CD4-positive, CD25-positive, alpha-beta regulatory T cell (primary cell): ENCODE measurements around the gene GLCE. TPM values are rescaled to one million over a fixed set of nuclear protein-coding genes. Genes with fewer than 3 reads are reported as not detected.

Experiments
- ATAC-seq, 2 donors: fragments of 150-1000 bp; cut with Tn5 transposase; one replicate each; pipeline ENCODE4 v1.10.0; 2021; ENCODE audit warnings: low read depth in 2 of 2, moderate number of reproducible peaks in 2 of 2, moderate library complexity in 1 of 2
- DNase-seq, 3 donors: peaks; one replicate each; pipeline versions ENCODE4 v3.0.0 to v3.0.0-alpha.2; 2012 to 2022; ENCODE audit warnings: mixed read lengths in 1 of 3
- H3K27ac ChIP-seq: one replicate; pipeline ENCODE4 v1.7.0; 2013; ENCODE audit warnings: mild to moderate bottlenecking, low read length; ENCODE audit not compliant: insufficient read depth, poor library complexity, severe bottlenecking
- H3K27me3 ChIP-seq: one replicate; pipeline ENCODE4 v1.7.0; 2013; ENCODE audit warnings: low read length; ENCODE audit not compliant: control insufficient read depth, insufficient read depth
- H3K36me3 ChIP-seq: one replicate; pipeline ENCODE4 v1.7.0; 2013; ENCODE audit warnings: mild to moderate bottlenecking, low read length, moderate library complexity; ENCODE audit not compliant: control insufficient read depth, insufficient read depth
- H3K4me1 ChIP-seq: 2 replicates; pipeline ENCODE4 v1.7.0; 2013; ENCODE audit warnings: mild to moderate bottlenecking, low read length; ENCODE audit not compliant: insufficient read depth, control insufficient read depth, poor library complexity, severe bottlenecking
- H3K4me3 ChIP-seq: one replicate; pipeline ENCODE4 v1.7.0; 2013; ENCODE audit warnings: low read depth, mild to moderate bottlenecking, low read length, moderate library complexity
- H3K9me3 ChIP-seq, 2 experiments: 1 replicate in 1 of 2; 2 replicates in 1 of 2; pipeline ENCODE4 v1.7.0; 2013; ENCODE audit warnings: low read length in 2 of 2, mild to moderate bottlenecking in 1 of 2, moderate library complexity in 1 of 2; ENCODE audit not compliant: control insufficient read depth in 2 of 2
- H3K27ac Mint-ChIP-seq, 3 donors: one replicate each; pipeline ENCODE4 v1.8.0; 2020 to 2022; ENCODE audit warnings: mild to moderate bottlenecking in 3 of 3, mixed read lengths in 3 of 3, moderate library complexity in 2 of 3
- H3K27me3 Mint-ChIP-seq: one replicate; pipeline ENCODE4 v1.8.0; 2022; ENCODE audit warnings: mild to moderate bottlenecking, mixed read lengths
- H3K36me3 Mint-ChIP-seq: one replicate; pipeline ENCODE4 v1.8.0; 2020; ENCODE audit warnings: mixed read lengths
- H3K4me1 Mint-ChIP-seq, 4 donors: one replicate each; pipeline ENCODE4 v1.8.0; 2020 to 2022; ENCODE audit warnings: mixed read lengths in 4 of 4, mild to moderate bottlenecking in 1 of 4
- H3K4me3 Mint-ChIP-seq, 4 donors: one replicate each; pipeline ENCODE4 v1.8.0; 2020 to 2022; ENCODE audit warnings: mild to moderate bottlenecking in 4 of 4, mixed read lengths in 4 of 4, moderate library complexity in 3 of 4
- H3K9me3 Mint-ChIP-seq, 7 donors: one replicate each; pipeline ENCODE4 v1.8.0; 2020 to 2022; ENCODE audit warnings: mixed read lengths in 7 of 7, mild to moderate bottlenecking in 3 of 7, moderate library complexity in 2 of 7
- polyA plus RNA-seq, 4 donors: library from polyadenylated mRNA; unstranded; fragments of 300-500 nt; fragmentation: Illumina TruSeq; gene quantifications; one replicate each; pipeline ENCODE4 v1.2.3, GENCODE V29; 2021
- total RNA-seq: library from RNA; stranded (reverse); gene quantifications from one replicate; pipeline ENCODE4 v1.2.3, GENCODE V29; 2022

GLCE gene
- total and polyA plus RNA-seq, 5 donors from 2014 or later, result 12.7 to 23.4 (median 17.3) TPM

GRCh38 chr15:69225355-69226022 is 65.1 kb downstream of the GLCE start:
- Mint-ChIP-seq H3K4me1 (peaks cover 0 to 14% (median 1%) of the 10 kb centered on the region in 4 donors), H3K27ac (no peak overlapping the region), H3K9me3 (peaks cover 0 to 19% (median 5%) of the 10 kb centered on the region in 7 donors), H3K27me3 (no peaks in the 10 kb centered on the region), H3K4me3 (no peak overlapping the region), H3K36me3 (peaks cover 39% of the 10 kb centered on the region)
- ATAC-seq, result no peak
- Histone ChIP-seq H3K4me3 (no peak overlapping the region), H3K27ac (no peak overlapping the region), H3K36me3 (peaks cover 19% of the 10 kb centered on the region), H3K27me3 (no peaks in the 10 kb centered on the region), H3K4me1 (no peaks in the 10 kb centered on the region), H3K9me3 (peaks cover 8 to 13% of the 10 kb centered on the region in 2 experiments)
- DNase-seq, result peak in 2 of 3 donors; percentile 4 to 30

DNA sequence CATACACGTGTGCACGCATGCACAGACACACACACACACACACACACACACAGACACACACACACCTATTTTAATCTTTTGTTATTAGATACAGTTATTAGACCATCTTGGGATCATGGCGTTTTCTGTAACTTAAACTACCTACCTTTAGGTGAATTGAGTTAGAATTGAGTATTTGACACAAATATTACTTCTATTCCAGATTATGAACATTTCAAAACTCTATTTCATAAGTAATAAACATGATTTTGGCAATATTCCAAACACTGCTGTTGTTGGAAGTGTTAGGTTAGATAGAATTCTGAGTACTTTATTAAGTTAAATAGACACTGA is 65.6 kb downstream of the GLCE start:
- Mint-ChIP-seq H3K27me3 (no peaks in the 10 kb centered on the region), H3K9me3 (peaks cover 0 to 16% (median 5%) of the 10 kb centered on the region in 7 donors), H3K4me3 (no peak overlapping the region), H3K4me1 (peaks cover 0 to 14% (median under 1%) of the 10 kb centered on the region in 4 donors), H3K27ac (no peak overlapping the region), H3K36me3 (peaks cover 43% of the 10 kb centered on the region)
- Histone ChIP-seq H3K4me3 (no peak overlapping the region), H3K9me3 (peaks cover 8 to 13% of the 10 kb centered on the region in 2 experiments), H3K36me3 (peaks cover 21% of the 10 kb centered on the region), H3K27ac (no peak overlapping the region), H3K27me3 (no peaks in the 10 kb centered on the region), H3K4me1 (no peaks in the 10 kb centered on the region)
- ATAC-seq (no peak), DNase-seq (no peak)

DNA sequence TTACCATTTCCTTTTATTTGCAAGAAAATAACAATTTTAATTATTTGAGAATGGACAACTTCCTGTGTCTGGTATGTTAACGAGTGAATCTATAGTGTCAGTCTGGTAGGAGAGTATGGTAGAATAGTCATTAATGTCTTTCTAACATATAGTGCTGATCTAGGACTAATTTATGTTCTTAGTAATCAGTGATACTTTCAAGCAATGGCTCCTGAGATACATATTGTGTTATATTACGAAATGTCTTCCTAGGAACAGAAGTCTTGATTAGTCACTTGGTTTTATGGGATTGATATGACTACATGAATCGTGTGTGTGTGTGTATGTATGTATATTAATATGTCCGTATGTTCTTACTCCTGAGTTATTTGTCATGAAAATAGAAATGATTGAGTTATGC is 71.7 kb downstream of the GLCE start:
- Histone ChIP-seq H3K27ac (no peak overlapping the region), H3K9me3 (no peaks in the 10 kb centered on the region), H3K27me3 (no peaks in the 10 kb centered on the region), H3K4me3 (no peak overlapping the region), H3K36me3 (peaks cover 10% of the 10 kb centered on the region), H3K4me1 (no peaks in the 10 kb centered on the region)
- Mint-ChIP-seq H3K36me3 (peaks cover 28% of the 10 kb centered on the region), H3K4me3 (no peak overlapping the region), H3K27me3 (no peaks in the 10 kb centered on the region), H3K4me1 (peaks cover 0 to 4% (median 0%) of the 10 kb centered on the region in 4 donors), H3K27ac (no peak overlapping the region), H3K9me3 (peaks cover 0 to 1% (median 0%) of the 10 kb centered on the region in 7 donors)
- DNase-seq (no peak), ATAC-seq (no peak)

GRCh38 chr15:69232765-69233164 is 72.3 kb downstream of the GLCE start:
- Mint-ChIP-seq H3K4me3 (no peak overlapping the region), H3K27me3 (no peaks in the 10 kb centered on the region), H3K27ac (no peak overlapping the region), H3K36me3 (peaks cover 28% of the 10 kb centered on the region), H3K9me3 (peaks cover 0 to 1% (median 0%) of the 10 kb centered on the region in 7 donors), H3K4me1 (peaks cover 0 to 4% (median 0%) of the 10 kb centered on the region in 4 donors)
- Histone ChIP-seq H3K27me3 (no peaks in the 10 kb centered on the region), H3K9me3 (no peaks in the 10 kb centered on the region), H3K36me3 (peaks cover 10% of the 10 kb centered on the region), H3K4me1 (no peaks in the 10 kb centered on the region), H3K27ac (no peak overlapping the region), H3K4me3 (no peak overlapping the region)
- no peak for ATAC-seq
- no peak for DNase-seq

DNA sequence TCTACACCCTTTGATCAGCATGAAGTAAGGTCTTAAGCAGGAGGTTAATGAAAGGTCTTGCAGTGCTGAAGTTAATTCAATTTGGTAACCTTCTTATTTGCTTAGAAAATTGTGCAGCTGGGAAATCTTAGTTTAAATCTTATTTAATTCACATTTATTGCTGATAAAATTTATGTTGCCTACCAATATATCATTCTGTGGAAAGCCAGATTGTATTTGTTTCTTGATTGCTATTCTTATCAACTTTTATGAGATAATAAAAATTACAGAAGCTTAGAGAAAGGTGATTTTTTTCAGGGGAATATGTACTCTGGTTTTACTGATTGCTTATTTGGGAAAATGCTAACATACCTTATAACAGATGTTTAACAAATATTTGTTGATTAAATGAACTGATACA is 74.2 kb downstream of the GLCE start:
- Mint-ChIP-seq H3K4me3 (no peak overlapping the region), H3K9me3 (peaks cover 0 to 1% (median 0%) of the 10 kb centered on the region in 7 donors), H3K4me1 (no peaks in the 10 kb centered on the region), H3K27me3 (no peaks in the 10 kb centered on the region), H3K36me3 (peaks cover 19% of the 10 kb centered on the region), H3K27ac (no peak overlapping the region)
- no peaks in the 10 kb centered on the region for H3K4me1 ChIP-seq
- no peaks in the 10 kb centered on the region for H3K9me3 ChIP-seq
- H3K4me3 ChIP-seq, result no peak overlapping the region
- ATAC-seq (no peak), DNase-seq (no peak)
- H3K27me3 ChIP-seq, result no peaks in the 10 kb centered on the region
- no peak overlapping the region for H3K27ac ChIP-seq
- peaks cover 2% of the 10 kb centered on the region for H3K36me3 ChIP-seq

DNA sequence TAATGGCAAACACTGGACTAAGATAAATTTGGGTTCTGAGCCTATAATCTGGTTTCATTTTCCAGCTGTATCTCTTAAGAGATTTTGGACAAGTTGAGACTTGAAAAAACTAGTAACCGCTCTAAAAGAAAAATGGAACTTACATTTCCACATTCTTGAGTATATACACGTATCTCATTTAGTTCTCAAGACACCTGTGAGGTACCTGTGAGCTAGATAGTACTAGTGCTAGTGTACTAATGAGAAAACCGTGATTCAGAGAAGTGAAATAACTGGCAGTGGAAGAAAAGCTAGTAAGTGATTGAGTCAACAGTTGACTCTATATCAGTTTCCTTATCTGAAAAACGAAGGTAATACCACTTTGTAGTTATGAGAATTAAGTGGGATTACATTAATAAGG is 76.1 kb downstream of the GLCE start:
- no peak overlapping the region for H3K27ac ChIP-seq
- no peak overlapping the region for H3K27ac Mint-ChIP-seq
- ATAC-seq, result no peak
- peaks cover 0 to 1% (median 0%) of the 10 kb centered on the region in 7 donors for H3K9me3 Mint-ChIP-seq
- peaks cover 17% of the 10 kb centered on the region for H3K36me3 Mint-ChIP-seq
- H3K27me3 ChIP-seq, result no peaks in the 10 kb centered on the region
- H3K9me3 ChIP-seq, result no peaks in the 10 kb centered on the region
- H3K4me3 ChIP-seq, result no peak overlapping the region
- no peak overlapping the region for H3K4me3 Mint-ChIP-seq
- H3K27me3 Mint-ChIP-seq, result no peaks in the 10 kb centered on the region
- H3K4me1 ChIP-seq, result no peaks in the 10 kb centered on the region
- no peak for DNase-seq
- no peaks in the 10 kb centered on the region for H3K36me3 ChIP-seq
- no peaks in the 10 kb centered on the region for H3K4me1 Mint-ChIP-seq

DNA sequence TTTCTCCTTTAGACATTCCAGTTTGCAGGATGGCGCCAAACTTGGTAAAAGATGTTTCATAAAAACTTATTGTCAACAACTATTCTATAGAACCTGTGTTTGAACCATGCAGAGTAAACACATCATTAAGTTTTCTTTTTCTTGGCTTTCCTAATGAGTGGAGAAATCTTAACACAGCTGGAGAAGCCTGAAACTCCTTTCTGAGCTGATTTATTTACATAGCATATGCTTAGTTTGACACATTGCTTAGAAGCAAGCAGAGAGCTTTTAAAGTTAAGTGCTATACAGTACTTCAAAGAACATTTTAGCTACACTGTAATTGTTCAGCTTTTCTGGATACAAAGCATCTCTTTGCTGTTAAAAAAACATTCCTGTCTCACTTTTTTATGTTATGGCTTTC is 77.3 kb downstream of the GLCE start:
- DNase-seq (no peak), ATAC-seq (no peak)
- H3K36me3 Mint-ChIP-seq, result peaks cover 11% of the 10 kb centered on the region
- H3K4me3 Mint-ChIP-seq, result no peak overlapping the region
- no peaks in the 10 kb centered on the region for H3K4me1 Mint-ChIP-seq
- no peaks in the 10 kb centered on the region for H3K27me3 Mint-ChIP-seq
- peaks cover 0 to 1% (median 0%) of the 10 kb centered on the region in 7 donors for H3K9me3 Mint-ChIP-seq
- no peak overlapping the region for H3K27ac Mint-ChIP-seq
- no peaks in the 10 kb centered on the region for H3K4me1 ChIP-seq
- no peaks in the 10 kb centered on the region for H3K9me3 ChIP-seq
- H3K27me3 ChIP-seq, result no peaks in the 10 kb centered on the region
- no peaks in the 10 kb centered on the region for H3K36me3 ChIP-seq
- no peak overlapping the region for H3K4me3 ChIP-seq
- no peak overlapping the region for H3K27ac ChIP-seq

- ATAC-seq, result no peak
These were observed 84.4 kb downstream of the GLCE start for GRCh38 chr15:69244798-69245197.

More at GRCh38 chr15:69244798-69245197, 84.4 kb downstream of the GLCE start:
- Histone ChIP-seq H3K36me3 (no peaks in the 10 kb centered on the region), H3K4me1 (no peaks in the 10 kb centered on the region), H3K9me3 (no peaks in the 10 kb centered on the region), H3K4me3 (no peak overlapping the region), H3K27me3 (no peaks in the 10 kb centered on the region), H3K27ac (no peak overlapping the region)
- Mint-ChIP-seq H3K4me3 (no peak overlapping the region), H3K36me3 (peaks cover 18% of the 10 kb centered on the region), H3K9me3 (peaks cover 0 to 1% (median 0%) of the 10 kb centered on the region in 7 donors), H3K27ac (no peak overlapping the region), H3K27me3 (no peaks in the 10 kb centered on the region), H3K4me1 (no peaks in the 10 kb centered on the region)
- no peak for DNase-seq
